Prostate gland (tissue), 2 donors: ENCODE data around the gene DEFB113. TPM values are rescaled to one million over a fixed set of nuclear protein-coding genes. Genes with fewer than 3 reads are reported as not detected.

Experiments
- DNase-seq: peaks from one replicate; pipeline ENCODE4 v3.0.0-alpha.2; 2019; ENCODE audit warnings: low spot score
- H3K27ac ChIP-seq, 2 donors: fragments of 200-600 bp; sonication (generic); 2 replicates each; pipeline ENCODE4 v1.5.1; 2017 to 2019
- H3K27me3 ChIP-seq: fragments of 200-600 bp; sonication (generic); replicated peaks from 2 replicates; pipeline ENCODE4 v1.5.1; 2019; ENCODE audit not compliant: insufficient read depth
- H3K36me3 ChIP-seq, 2 donors: fragments of 200-600 bp; sonication (generic); 1 replicate in 1 of 2; 2 replicates in 1 of 2; pipeline versions ENCODE4 v1.5.1 to v1.8.1; 2017 to 2019
- H3K4me1 ChIP-seq: fragments of 200-600 bp; sonication (generic); replicated peaks from 2 replicates; pipeline ENCODE4 v1.5.1; 2019
- H3K4me3 ChIP-seq, 2 donors: fragments of 200-600 bp; sonication (generic); 2 replicates each; pipeline ENCODE4 v1.5.1; 2017 to 2019
- H3K9me3 ChIP-seq: fragments of 200-600 bp; sonication (generic); 2 replicates; pipeline ENCODE4 v1.5.1; 2017
- POLR2A ChIP-seq: fragments of 450-650 bp; IDR thresholded peaks from one replicate; pipeline ENCODE4 v1.6.1; 2016; ENCODE audit warnings: antibody characterized with exemption, mild to moderate bottlenecking
- POLR2AphosphoS5 ChIP-seq: sonication (generic); formaldehyde crosslinking; IDR thresholded peaks from one replicate; pipeline ENCODE4 v1.6.1; 2017; ENCODE audit warnings: antibody characterized with exemption
- WGBS: methylation state at CpG from one replicate; pipeline ENCODE4 v1.1.5; 2018; 5-methylcytosine and 5-hydroxymethylcytosine counted together
- intact Hi-C: fragments of 100-400 bp; cut with DNase I; formaldehyde crosslinking; loops from one replicate; pipeline ENCODE4 v1.14.2; 2022
- total RNA-seq, 2 donors: library from RNA; depleted of rRNA; stranded (reverse); fragments of >200 nt; gene quantifications; one replicate each; pipeline ENCODE4 v1.1.0, GENCODE V29; 2016
- TF ChIP-seq, protein P1 (sequence below), 4 experiments: fragments of 200-600 bp in 2 of 4; fragments of 450-650 bp in 2 of 4; sonication (generic) in 2 of 4; IDR thresholded peaks; 1 replicate in 3 of 4; 2 replicates in 1 of 4; pipeline ENCODE4 v1.5.1; 2016 to 2019; ENCODE audit warnings: antibody characterized with exemption in 4 of 4, mild to moderate bottlenecking in 2 of 4, moderate library complexity in 2 of 4

Gene DEFB113
- total RNA-seq, 2 donors from 2014 or later, result not detected

- 36% methylated on average over 3 of the region's 3 CpGs for WGBS
- Histone ChIP-seq H3K27me3 (no peaks in the 10 kb centered on the region), H3K4me3 (no peak overlapping the region), H3K4me1 (no peaks in the 10 kb centered on the region), H3K9me3 (no peaks in the 10 kb centered on the region), H3K36me3 (no peaks in the 10 kb centered on the region), H3K27ac (no peak overlapping the region)
- no peak for DNase-seq
- intact Hi-C loops, result no loop called here
- TF ChIP-seq POLR2A (no peak), POLR2AphosphoS5 (no peak)
- TF ChIP-seq, protein P1, sequence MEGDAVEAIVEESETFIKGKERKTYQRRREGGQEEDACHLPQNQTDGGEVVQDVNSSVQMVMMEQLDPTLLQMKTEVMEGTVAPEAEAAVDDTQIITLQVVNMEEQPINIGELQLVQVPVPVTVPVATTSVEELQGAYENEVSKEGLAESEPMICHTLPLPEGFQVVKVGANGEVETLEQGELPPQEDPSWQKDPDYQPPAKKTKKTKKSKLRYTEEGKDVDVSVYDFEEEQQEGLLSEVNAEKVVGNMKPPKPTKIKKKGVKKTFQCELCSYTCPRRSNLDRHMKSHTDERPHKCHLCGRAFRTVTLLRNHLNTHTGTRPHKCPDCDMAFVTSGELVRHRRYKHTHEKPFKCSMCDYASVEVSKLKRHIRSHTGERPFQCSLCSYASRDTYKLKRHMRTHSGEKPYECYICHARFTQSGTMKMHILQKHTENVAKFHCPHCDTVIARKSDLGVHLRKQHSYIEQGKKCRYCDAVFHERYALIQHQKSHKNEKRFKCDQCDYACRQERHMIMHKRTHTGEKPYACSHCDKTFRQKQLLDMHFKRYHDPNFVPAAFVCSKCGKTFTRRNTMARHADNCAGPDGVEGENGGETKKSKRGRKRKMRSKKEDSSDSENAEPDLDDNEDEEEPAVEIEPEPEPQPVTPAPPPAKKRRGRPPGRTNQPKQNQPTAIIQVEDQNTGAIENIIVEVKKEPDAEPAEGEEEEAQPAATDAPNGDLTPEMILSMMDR (IDR thresholded peaks at IDR 0.05), result no peak
These were observed 9.2 kb upstream of the DEFB113 start for GRCh38 chr6:49978332-49979226.

DNA sequence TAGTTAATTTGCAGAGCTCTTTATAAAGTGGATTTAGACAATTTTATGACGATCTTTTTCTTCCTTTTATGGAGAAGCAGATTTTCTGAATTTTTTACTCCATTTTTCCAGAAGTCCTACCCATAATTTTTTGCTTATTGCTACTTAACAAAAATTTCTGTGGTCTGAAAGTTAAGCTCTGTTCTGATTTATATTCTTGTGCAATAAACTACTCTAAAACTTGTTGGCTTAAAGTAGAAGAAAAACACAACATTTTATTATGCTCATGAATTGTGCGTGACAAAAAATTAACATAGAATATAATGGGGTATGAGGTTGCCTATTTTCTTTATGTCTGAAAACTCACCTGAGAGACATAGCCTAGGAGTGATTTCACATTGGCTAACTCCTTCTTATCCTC lies 2.6 kb downstream of the DEFB113 start:
- no peaks in the 10 kb centered on the region for H3K4me1 ChIP-seq
- intact Hi-C loops, result no loop called here
- no peak for TF ChIP-seq POLR2A
- TF ChIP-seq, protein P1 (IDR thresholded peaks at IDR 0.05), result no peak
- TF ChIP-seq POLR2AphosphoS5, result no peak
- H3K27ac ChIP-seq, result no peak overlapping the region
- 61% methylated on average over 2 of the region's 2 CpGs for WGBS
- no peaks in the 10 kb centered on the region for H3K9me3 ChIP-seq
- H3K36me3 ChIP-seq, result no peaks in the 10 kb centered on the region
- H3K4me3 ChIP-seq, result no peak overlapping the region
- no peaks in the 10 kb centered on the region for H3K27me3 ChIP-seq
- DNase-seq, result no peak

- 23% methylated on average over 2 of the region's 2 CpGs for WGBS
- TF ChIP-seq POLR2A (no peak), POLR2AphosphoS5 (no peak)
- TF ChIP-seq, protein P1 (IDR thresholded peaks at IDR 0.05), result no peak
- intact Hi-C loops, result no loop called here
- Histone ChIP-seq H3K36me3 (no peaks in the 10 kb centered on the region), H3K4me1 (no peaks in the 10 kb centered on the region), H3K9me3 (no peaks in the 10 kb centered on the region), H3K27ac (no peak overlapping the region), H3K27me3 (no peaks in the 10 kb centered on the region), H3K4me3 (no peak overlapping the region)
- DNase-seq, result no peak
These were observed 3.1 kb downstream of the DEFB113 start for GRCh38 chr6:49966334-49966733.

GRCh38 chr6:49964064-49964463 lies 5.4 kb downstream of the DEFB113 start, which contains the start of gene DEFB114:
DEFB114 (minus strand) TSS chr6:49964164; CDS start chr6:49964105, 59 bp downstream.
- Histone ChIP-seq H3K27me3 (no peaks in the 10 kb centered on the region), H3K36me3 (no peaks in the 10 kb centered on the region), H3K4me3 (no peak within 1 kb of the TSS), H3K9me3 (no peaks in the 10 kb centered on the region), H3K4me1 (no peaks in the 10 kb centered on the region), H3K27ac (no peak within 1 kb of the TSS)
- 64% methylated on average over 2 of the region's 2 CpGs for WGBS
- intact Hi-C loops, result no loop called here
- DNase-seq, result no peak
- TF ChIP-seq POLR2AphosphoS5 (no peak), POLR2A (no peak)
- TF ChIP-seq, protein P1 (IDR thresholded peaks at IDR 0.05), result no peak

DNA sequence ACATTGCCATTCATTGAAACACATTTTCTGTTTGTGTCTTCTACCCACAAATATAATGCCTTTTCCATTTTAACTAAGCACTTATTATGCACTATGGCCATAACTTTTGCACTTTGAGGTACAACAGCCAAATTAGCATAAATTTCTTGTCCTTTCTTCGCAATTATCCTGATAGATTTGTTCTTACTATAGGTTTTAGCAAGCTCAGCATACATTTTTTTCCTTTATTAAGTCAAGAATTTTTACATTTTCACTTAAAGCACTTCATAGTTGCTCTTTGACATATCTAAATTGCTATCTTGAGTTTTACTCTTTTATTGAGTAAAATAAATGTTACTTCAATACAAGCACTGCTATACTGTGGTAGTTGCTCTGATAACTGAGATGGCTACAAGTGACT lies 11.2 kb downstream of the DEFB113 start:
- 92% methylated on average over 1 of the region's 1 CpG for WGBS
- no peak for DNase-seq
- H3K4me3 ChIP-seq, result no peak overlapping the region
- H3K9me3 ChIP-seq, result no peaks in the 10 kb centered on the region
- no peak overlapping the region for H3K27ac ChIP-seq
- intact Hi-C loops, result no loop called here
- H3K27me3 ChIP-seq, result no peaks in the 10 kb centered on the region
- no peaks in the 10 kb centered on the region for H3K36me3 ChIP-seq
- TF ChIP-seq POLR2A, result no peak
- TF ChIP-seq, protein P1 (IDR thresholded peaks at IDR 0.05), result no peak
- no peaks in the 10 kb centered on the region for H3K4me1 ChIP-seq
